LNCAP (cell line): Measurements from ENCODE around the gene RPS27.

Experiments
- TF ChIP-seq, protein P1 (sequence below): fragments of 450-650 bp; IDR thresholded peaks from 2 replicates; pipeline ENCODE4 v1.5.1; 2017; ENCODE audit warnings: mild to moderate bottlenecking

The RPS27 gene

GRCh38 chr1:153945795-153946621 is 44.6 kb upstream of the RPS27 start:
- TF ChIP-seq, protein P1, sequence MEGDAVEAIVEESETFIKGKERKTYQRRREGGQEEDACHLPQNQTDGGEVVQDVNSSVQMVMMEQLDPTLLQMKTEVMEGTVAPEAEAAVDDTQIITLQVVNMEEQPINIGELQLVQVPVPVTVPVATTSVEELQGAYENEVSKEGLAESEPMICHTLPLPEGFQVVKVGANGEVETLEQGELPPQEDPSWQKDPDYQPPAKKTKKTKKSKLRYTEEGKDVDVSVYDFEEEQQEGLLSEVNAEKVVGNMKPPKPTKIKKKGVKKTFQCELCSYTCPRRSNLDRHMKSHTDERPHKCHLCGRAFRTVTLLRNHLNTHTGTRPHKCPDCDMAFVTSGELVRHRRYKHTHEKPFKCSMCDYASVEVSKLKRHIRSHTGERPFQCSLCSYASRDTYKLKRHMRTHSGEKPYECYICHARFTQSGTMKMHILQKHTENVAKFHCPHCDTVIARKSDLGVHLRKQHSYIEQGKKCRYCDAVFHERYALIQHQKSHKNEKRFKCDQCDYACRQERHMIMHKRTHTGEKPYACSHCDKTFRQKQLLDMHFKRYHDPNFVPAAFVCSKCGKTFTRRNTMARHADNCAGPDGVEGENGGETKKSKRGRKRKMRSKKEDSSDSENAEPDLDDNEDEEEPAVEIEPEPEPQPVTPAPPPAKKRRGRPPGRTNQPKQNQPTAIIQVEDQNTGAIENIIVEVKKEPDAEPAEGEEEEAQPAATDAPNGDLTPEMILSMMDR, result no peak

- TF ChIP-seq, protein P1, result peak; percentile 99
Measured at GRCh38 chr1:153946622-153947241, 43.8 kb upstream of the RPS27 start, which contains the start of gene DENND4B. DENND4B (minus strand) TSS chr1:153946718; CDS start chr1:153944374, 2,344 bp downstream.

GRCh38 chr1:153951183-153951582 is 39.4 kb upstream of the RPS27 start:
- TF ChIP-seq, protein P1, result no peak

- TF ChIP-seq, protein P1, result no peak
Measured at GRCh38 chr1:153951801-153952200, 38.8 kb upstream of the RPS27 start.

- TF ChIP-seq, protein P1, result no peak
Measured at GRCh38 chr1:153953859-153954365, 36.6 kb upstream of the RPS27 start.

GRCh38 chr1:153954826-153955225 is 35.7 kb upstream of the RPS27 start:
- TF ChIP-seq, protein P1, result no peak

- TF ChIP-seq, protein P1, result no peak
Measured at GRCh38 chr1:153956997-153957715, 33.4 kb upstream of the RPS27 start.
